GM12872 (cell line): ENCODE data around the gene MYBL2.

Source experiments
- CTCF ChIP-seq: IDR thresholded peaks from 3 replicates; pipeline ENCODE4 v1.5.1; 2011; ENCODE audit warnings: low read depth, mild to moderate bottlenecking, low read length, moderate library complexity; ENCODE audit not compliant: insufficient read depth

MYBL2 gene

GRCh38 chr20:43710370-43711044 is 43.6 kb downstream of the MYBL2 start:
- no peak for TF ChIP-seq CTCF

- TF ChIP-seq CTCF: no peak
Measured at GRCh38 chr20:43711098-43711654, 44.3 kb downstream of the MYBL2 start.

- no peak for TF ChIP-seq CTCF
Measured at GRCh38 chr20:43715044-43715443, 48.1 kb downstream of the MYBL2 start.

GRCh38 chr20:43715511-43715910 is 48.6 kb downstream of the MYBL2 start:
- TF ChIP-seq CTCF: no peak

- TF ChIP-seq CTCF: no peak
Measured at GRCh38 chr20:43716123-43716522, 49.2 kb downstream of the MYBL2 start.

- TF ChIP-seq CTCF: no peak
Measured at GRCh38 chr20:43716757-43717615, 50.1 kb downstream of the MYBL2 start.

GRCh38 chr20:43717616-43717995 is 50.7 kb downstream of the MYBL2 start:
- no peak for TF ChIP-seq CTCF
